Right ventricle myocardium inferior (tissue), 1 donor: ENCODE results near the gene ARVCF. TPM values are rescaled to one million over a fixed set of nuclear protein-coding genes. Genes with fewer than 3 reads are reported as not detected.

Source experiments
- ATAC-seq: fragments of 200-7000 bp; cut with Tn5 transposase; one replicate; pipeline ENCODE4 v1.9.1; 2020; ENCODE audit warnings: mild to moderate bottlenecking, moderate library complexity
- DNase-seq: peaks from one replicate; pipeline ENCODE4 v3.0.0; 2021; ENCODE audit errors: missing footprints
- intact Hi-C: fragments of 100-400 bp; cut with DNase I; formaldehyde crosslinking; loops from one replicate; pipeline ENCODE4 v1.11.0; 2022
- total RNA-seq: library from RNA; stranded (reverse); fragmentation: NEBNext Ultra II Directional; extraction: Animal tissue kit (Norgen Biotek cat#: 25700); gene quantifications from one replicate; pipeline ENCODE4 v1.2.1, GENCODE V29; 2021
- donor health status: DM: no; HTN: yes; CAD: no; lungs with severe emphysema.

ARVCF gene
- total RNA-seq, 1 donor from 2014 or later, result 30.5 TPM

DNA sequence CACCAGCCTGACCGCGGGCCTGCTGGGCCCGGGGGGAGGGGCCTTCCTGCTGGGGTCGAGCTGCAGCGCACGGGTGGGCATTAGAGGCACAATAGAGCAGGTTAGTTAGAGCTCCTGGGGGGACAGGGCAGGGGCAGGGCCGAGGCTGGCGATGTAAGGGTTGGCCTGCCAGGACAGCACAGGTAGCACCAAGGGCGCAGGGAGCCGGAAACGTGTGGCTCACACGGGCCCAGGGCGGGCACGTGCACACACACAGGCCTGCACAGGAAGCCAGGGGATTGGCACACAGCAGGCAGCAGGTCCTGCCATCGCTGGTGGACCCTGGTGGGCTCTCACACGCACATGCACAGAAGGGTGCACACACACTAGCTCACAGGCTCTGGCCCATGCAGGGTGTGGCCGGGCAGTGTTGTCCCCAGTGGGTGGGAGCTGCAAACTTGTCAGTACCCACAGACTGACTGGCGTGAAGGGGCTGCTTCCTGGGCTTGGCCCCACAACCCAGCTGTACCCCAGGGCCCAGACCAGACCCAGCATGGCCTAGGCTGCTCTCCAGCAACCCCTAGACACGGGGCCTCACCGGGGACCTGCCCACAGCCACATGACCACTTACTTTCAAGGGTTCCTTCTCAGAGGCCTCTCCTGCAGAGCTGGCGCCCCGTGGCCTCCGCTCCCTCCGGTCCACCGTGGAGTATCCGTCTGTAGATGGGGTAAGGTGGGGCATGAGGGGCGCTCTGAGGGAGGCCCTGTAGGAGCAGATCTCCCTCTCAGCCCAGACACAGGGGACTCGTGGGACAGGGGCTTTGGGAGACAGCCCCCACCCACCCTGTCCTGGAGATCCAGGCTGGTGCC lies 45.1 kb downstream of the ARVCF start:
- DNase-seq (no peak), ATAC-seq (peak; percentile 3)
- intact Hi-C loops, result no loop called here

DNA sequence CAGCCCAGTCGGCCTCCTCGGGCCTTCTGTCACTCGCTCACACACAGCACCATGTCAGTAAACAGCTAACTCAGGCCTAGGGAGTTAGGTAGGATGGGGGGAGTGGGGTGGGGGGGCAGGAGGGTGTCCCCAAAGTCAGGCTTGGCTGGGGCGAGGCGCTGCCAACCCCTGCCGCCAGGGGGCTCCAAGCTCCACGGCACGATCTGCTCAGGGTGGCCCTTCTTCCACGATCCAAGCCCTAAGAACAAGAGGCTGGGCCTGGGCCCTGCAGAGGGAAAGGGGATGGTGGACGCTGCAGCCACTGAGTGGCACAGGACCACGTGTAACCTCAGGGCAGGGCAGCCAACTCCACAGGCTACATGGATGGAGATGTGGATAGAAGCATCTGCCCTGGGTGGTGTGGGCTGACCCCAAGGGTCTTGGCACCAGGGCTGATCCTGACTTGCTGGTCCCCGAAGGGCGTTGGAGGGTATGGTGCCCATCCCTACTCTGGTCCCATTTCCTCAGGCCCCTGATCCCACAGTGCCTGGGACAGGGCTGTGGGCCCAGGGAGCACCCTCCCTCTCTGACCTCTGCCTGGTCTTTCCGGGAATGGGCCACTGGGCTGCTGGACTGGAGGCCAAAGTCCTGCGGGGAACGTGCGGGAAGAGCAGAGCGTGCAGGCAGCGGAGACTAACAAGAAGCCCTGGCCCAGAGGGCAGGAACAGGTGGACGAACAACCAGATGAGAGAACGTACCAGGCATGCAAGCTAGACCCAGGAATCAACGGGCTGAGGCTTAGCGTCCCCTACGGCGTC lies 45.9 kb downstream of the ARVCF start:
- intact Hi-C loops, result loop anchor here (1.0 kb wide), 1 partner anchor 43 kb away; no protein-coding TSS in a partner anchor
- DNase-seq, result peak; percentile 83
- peak; percentile 76 for ATAC-seq

DNA sequence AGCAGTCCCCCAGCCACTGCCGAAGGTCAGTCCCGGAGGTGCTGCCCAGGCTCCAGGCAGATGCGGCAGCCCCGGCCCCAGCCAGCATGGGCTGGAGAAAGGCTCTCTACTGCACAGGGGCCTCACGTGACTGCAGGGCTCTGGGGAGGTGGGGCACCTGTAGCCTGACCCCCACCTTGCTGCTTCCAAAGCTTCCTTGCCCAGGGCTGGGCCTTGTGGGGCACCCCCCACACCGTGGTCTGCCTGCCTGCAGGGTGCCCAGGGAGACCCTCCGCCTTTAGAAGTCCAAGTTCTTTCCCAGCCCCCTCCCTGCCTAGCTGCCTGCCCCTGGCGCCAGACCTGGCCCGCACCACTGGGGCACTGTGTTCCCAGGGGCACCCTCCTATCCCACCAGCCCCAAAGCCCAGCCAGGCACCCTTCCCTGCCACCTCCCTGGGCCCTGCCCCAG lies 46.6 kb downstream of the ARVCF start:
- DNase-seq (peak; percentile 63), ATAC-seq (no peak)
- intact Hi-C loops, result loop anchor here (1.0 kb wide), 1 partner anchor 43 kb away; no protein-coding TSS in a partner anchor

DNA sequence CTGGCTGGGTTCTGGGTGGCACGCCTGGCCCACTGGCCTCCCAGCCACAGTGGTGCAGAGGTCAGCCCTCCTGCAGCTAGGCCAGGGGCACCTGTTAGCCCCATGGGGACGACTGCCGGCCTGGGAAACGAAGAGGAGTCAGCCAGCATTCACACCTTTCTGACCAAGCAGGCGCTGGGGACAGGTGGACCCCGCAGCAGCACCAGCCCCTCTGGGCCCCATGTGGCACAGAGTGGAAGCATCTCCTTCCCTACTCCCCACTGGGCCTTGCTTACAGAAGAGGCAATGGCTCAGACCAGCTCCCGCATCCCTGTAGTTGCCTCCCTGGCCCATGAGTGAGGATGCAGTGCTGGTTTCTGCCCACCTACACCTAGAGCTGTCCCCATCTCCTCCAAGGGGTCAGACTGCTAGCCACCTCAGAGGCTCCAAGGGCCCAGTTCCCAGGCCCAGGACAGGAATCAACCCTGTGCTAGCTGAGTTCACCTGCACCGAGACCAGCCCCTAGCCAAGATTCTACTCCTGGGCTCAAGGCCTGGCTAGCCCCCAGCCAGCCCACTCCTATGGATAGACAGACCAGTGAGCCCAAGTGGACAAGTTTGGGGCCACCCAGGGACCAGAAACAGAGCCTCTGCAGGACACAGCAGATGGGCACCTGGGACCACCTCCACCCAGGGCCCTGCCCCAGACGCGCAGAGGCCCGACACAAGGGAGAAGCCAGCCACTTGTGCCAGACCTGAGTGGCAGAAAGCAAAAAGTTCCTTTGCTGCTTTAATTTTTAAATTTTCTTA lies 47.3 kb downstream of the ARVCF start:
- DNase-seq (peak; percentile 63), ATAC-seq (no peak)
- intact Hi-C loops, result loop anchor here (10.0 kb wide), 1 partner anchor 115 kb away; the partner anchor contains the start of gene DGCR8

DNA sequence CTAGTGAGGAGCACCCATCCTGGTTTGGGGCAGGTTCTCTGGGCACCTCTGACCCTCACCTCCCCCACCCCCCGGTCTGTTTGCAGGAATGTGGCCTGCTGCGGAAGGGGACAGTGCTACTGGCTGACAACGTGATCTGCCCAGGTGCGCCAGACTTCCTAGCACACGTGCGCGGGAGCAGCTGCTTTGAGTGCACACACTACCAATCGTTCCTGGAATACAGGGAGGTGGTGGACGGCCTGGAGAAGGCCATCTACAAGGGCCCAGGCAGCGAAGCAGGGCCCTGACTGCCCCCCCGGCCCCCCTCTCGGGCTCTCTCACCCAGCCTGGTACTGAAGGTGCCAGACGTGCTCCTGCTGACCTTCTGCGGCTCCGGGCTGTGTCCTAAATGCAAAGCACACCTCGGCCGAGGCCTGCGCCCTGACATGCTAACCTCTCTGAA lies 48.2 kb downstream of the ARVCF start:
- intact Hi-C loops, result loop anchor here (10.0 kb wide), 1 partner anchor 116 kb away; the partner anchor contains the start of gene DGCR8
- ATAC-seq (no peak), DNase-seq (peak; percentile 68)

DNA sequence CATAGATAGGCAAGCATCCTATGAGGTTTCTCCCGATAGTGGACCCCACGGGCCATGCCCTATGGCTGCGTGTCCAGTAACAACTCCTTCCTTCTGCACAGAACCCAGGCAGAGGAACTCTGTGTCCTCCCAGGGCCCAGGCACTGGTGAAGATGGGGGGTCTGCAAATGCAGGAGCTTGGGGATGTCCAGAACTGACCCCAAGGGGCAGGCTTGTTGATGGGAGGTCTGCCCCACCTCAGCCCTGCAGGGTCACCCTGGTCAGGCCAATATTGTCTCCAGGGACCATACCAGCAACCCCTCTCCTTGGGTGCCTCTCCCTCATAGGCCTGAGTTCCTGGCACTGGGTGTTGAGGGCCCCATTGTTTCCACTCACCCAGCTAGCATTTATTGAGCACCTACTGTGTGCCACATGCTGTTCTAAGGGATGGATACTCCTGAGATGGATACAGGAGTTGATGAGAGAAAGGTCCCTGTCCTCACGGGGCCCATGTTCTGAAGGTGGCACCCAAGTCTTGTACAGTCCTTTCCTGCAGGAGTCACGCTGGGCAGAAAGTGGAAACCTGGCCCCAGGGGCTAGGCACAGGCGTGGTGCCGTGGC lies 48.7 kb downstream of the ARVCF start:
- no peak for ATAC-seq
- peak; percentile 6 for DNase-seq
- intact Hi-C loops, result loop anchor here (10.0 kb wide), 1 partner anchor 117 kb away; the partner anchor contains the start of gene DGCR8

DNA sequence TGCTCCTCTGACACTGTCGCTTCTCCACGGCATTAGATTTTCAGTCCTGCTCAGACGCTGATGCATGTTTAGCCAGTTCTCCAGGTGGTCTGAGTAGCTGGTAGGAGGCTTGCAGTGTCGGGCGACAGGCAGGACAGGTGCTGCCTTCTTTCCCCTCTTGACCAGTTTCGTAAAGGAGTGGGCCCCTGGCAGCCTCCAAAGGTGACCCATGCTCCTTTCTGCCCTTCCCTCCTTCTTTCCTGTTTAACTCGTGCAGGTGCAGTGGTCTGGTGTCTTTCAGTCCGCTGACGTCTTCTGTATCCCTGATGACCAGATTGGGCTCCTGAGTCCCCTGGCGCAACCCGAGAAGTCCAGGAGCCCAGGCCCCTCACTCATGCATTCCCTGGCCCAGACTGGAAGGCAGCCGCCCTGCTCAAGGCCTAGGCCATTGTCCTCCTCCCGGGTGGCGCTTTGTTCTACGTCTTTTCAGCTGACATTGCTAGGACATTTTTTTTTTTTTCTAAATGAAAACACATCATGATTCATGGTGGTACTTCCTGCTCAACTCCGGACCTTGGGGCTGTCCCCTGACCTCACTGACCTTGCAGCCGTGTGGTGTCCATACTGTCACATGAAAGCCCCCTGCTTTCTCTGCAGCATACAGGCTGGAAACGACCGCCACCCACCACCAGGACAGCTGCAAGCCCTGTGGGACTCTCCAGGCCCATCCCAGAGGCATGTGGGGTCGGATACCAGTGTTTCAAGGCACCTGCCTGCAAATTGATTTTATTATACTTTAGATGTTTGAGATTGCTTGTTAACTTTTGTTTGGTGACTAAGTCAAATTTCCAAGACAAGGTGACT lies 49.5 kb downstream of the ARVCF start:
- DNase-seq (peak; percentile 53), ATAC-seq (no peak)
- intact Hi-C loops, result loop anchor here (10.0 kb wide), 1 partner anchor 118 kb away; the partner anchor contains the start of gene DGCR8

DNA sequence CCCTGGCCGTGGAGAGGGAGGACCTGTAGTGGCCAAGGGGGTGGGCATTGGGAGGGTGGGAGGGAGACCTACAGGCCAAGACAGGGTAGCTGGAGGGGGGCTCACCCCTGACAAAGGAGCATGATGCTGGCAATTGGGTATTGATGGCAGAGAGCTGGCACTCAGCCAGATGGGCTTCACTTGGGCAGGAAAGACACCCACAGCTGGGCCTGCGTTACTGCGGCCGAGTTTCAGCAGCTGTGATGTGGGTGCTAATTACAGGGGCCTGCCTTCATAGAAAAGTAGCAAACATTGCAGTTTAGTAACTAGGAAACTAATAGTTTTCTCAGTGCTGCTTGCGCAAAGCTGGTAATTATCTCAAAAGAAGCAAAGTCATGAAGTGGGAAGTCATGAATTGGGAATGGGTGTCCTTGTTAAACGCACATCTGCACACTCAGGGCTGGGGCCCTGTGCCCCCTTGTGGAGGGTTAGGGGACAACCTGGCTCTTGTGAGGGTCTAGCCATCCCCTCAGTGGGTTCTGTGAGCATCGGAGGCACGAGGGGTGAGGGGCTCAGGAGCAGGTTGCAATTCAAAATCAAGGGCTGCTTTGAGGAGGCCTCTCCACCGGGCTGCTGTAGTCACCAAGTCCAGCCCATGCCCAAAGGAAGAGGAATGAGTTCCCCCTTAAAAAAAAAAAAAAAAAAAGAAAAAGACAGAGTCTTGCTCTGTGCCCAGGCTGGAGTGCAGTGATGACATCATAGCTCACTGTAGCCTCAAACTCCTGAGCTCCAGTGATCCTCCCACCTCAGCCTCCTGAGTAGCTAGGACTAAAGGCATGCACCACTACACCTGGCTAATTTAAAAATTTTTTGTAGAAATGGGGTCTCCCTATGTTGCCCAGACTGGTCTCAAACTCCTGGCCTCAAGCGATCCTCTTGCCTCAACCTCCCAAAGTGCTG lies 50.6 kb downstream of the ARVCF start:
- DNase-seq (peak; percentile 59), ATAC-seq (no peak)
- intact Hi-C loops, result loop anchor here (10.0 kb wide), 1 partner anchor 119 kb away; the partner anchor contains the start of gene DGCR8

DNA sequence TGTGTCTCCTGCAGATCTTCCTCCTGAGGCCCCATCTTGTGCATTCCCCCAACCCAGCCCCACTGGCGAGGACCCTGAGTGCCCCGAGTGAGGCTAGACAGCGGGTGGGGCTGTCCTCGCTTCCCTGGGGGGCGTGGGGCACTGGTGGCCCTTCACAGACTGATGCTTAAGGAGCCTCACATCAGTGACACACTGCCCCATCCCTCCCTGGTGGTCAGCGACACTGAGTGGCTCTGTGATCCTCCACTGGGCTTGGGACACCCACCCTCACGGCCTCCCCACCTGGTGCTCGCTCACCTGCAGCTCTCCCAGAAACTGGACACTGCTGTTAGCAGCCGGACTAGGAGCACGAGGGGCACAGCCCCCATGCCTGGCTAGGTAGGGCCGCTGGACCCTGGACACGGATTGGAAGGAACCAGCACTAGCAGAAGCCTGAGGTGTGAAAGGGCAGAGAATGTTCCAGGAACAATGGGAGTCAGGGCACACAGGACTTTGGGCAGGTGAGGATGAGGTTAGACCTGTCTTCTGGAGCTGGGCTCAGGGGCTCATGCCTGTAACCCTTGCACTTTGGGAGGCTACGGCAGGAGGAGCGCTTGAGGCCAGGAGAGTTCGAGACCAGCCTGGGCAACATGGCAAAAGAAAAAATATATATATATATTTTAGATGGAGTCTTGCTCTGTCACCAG lies 51.8 kb downstream of the ARVCF start:
- ATAC-seq (no peak), DNase-seq (peak; percentile 39)
- intact Hi-C loops, result loop anchor here (10.0 kb wide), 1 partner anchor 120 kb away; the partner anchor contains the start of gene DGCR8

DNA sequence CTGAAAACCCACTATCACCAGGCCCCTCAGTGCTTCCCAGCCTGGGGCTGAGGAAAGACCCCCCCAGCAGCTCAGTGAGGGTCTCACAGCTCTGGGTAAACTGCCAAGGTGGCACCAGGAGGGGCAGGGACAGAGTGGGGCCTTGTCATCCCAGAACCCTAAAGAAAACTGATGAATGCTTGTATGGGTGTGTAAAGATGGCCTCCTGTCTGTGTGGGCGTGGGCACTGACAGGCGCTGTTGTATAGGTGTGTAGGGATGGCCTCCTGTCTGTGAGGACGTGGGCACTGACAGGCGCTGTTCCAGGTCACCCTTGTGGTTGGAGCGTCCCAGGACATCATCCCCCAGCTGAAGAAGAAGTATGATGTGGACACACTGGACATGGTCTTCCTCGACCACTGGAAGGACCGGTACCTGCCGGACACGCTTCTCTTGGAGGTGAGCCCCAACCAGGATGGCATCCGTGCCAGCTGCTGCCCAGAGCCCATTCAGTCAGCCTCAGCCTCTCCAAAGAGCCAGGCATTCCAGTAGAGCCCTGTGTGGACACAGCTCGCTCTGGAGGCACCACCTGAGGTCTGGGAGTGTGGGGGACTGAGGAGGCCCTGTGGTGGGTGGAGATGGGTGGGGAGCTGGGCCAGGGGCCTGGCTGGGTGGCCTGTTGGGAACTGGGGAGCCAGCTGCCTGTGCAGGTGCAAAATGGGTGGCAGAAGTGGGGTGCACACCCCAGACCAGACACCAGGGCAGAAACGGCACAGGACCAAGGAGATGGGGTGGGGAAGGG lies 52.6 kb downstream of the ARVCF start:
- DNase-seq (peak; percentile 50), ATAC-seq (no peak)
- intact Hi-C loops, result loop anchor here (10.0 kb wide), 1 partner anchor 121 kb away; the partner anchor contains the start of gene DGCR8

DNA sequence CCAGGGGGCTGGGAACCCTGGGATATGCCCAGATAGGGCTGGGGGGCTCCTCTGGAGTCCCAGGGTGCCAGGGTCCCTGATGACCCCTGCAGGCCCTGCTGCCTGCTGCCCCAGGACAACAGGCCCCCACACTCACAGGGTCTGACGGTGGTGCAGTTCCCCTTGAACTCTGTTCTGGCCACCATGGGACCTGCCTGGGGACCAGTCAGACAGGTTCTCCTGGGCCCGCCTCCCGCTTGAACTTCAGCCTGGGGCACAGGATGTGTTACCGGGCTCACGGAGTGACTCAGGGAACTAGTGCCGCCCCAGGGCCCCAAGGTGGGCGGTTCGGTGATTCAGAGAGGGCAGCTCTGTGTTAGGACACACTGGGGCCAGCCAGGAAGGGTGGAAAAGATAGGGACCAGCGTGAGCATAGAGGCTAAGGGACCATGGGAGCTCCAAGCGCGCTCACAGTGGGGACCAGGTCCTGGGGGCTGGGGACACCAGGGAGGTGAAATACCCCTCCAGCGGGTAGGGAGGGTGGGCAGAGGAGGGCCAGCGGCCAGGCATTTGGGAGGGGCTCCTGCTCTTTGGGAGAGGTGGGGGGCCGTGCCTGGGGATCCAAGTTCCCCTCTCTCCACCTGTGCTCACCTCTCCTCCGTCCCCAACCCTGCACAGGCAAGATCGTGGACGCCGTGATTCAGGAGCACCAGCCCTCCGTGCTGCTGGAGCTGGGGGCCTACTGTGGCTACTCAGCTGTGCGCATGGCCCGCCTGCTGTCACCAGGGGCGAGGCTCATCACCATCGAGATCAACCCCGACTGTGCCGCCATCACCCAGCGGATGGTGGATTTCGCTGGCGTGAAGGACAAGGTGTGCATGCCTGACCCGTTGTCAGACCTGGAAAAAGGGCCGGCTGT lies 53.5 kb downstream of the ARVCF start:
- intact Hi-C loops, result loop anchor here (10.0 kb wide), 1 partner anchor 122 kb away; the partner anchor contains the start of gene DGCR8
- ATAC-seq (no peak), DNase-seq (peak; percentile 56)

DNA sequence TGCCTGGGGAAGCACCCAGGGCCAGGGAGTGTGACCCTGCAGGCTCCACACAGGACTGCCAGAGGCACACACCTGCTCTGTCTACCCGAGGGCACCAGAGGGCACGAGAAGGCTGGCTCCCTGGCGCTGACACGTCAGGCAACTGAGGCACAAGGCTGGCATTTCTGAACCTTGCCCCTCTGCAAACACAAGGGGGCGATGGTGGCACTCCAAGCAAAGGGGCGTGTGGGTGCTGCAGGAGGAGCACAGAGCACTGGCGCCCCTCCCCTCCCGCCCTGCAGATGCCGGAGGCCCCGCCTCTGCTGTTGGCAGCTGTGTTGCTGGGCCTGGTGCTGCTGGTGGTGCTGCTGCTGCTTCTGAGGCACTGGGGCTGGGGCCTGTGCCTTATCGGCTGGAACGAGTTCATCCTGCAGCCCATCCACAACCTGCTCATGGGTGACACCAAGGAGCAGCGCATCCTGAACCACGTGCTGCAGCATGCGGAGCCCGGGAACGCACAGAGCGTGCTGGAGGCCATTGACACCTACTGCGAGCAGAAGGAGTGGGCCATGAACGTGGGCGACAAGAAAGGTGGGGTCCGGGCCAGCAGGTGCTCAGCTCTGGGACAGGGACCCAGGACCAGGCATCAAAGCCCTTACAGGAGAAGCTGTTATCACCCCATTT lies 54.2 kb downstream of the ARVCF start:
- ATAC-seq (no peak), DNase-seq (peak; percentile 77)
- intact Hi-C loops, result loop anchor here (10.0 kb wide), 1 partner anchor 122 kb away; the partner anchor contains the start of gene DGCR8

DNA sequence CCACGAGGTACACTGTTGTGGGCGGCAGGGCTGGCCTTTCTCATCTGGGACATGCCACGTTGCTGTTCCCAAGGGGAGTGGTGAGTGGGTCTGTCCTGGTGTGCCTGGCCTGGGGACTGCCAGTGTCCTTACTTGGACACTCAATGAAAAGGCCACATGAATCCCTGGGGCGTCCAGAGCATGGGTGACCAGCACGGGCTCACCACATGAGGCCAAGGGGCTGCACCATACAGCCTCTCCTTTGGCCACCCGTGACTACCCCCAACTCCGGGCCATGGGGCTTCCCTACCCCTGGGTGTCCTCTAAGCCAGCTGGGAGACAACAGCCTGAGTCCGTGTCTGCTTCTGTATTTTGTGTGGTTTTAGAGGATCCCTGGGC lies 54.8 kb downstream of the ARVCF start:
- ATAC-seq, result no peak
- intact Hi-C loops, result loop anchor here (10.0 kb wide), 1 partner anchor 123 kb away; the partner anchor contains the start of gene DGCR8
- peak; percentile 60 for DNase-seq
